Transverse colon (tissue), 4 donors: Measurements from ENCODE around the gene PRR4.

Source experiments
- CTCF ChIP-seq, 5 experiments: fragments of 200-600 bp in 3 of 5; fragments of 450-650 bp in 2 of 5; sonication (generic) in 3 of 5; IDR thresholded peaks; 1 replicate in 2 of 5; 2 replicates in 3 of 5; pipeline ENCODE4 v1.5.1; 2016 to 2017; ENCODE audit warnings: antibody characterized with exemption in 5 of 5, inconsistent platforms in 3 of 5, mild to moderate bottlenecking in 2 of 5, moderate library complexity in 1 of 5
- EP300 ChIP-seq: sonication (generic); formaldehyde crosslinking; IDR thresholded peaks from one replicate; pipeline ENCODE4 v1.6.1; 2017; ENCODE audit warnings: antibody characterized with exemption, low read depth
- POLR2A ChIP-seq: fragments of 450-650 bp; IDR thresholded peaks from one replicate; pipeline ENCODE4 v1.6.1; 2016; ENCODE audit warnings: antibody characterized with exemption, mild to moderate bottlenecking, moderate library complexity
- POLR2AphosphoS5 ChIP-seq, 3 donors: sonication (generic); formaldehyde crosslinking; IDR thresholded peaks; one replicate each; pipeline ENCODE4 v1.6.1; 2016; ENCODE audit warnings: antibody characterized with exemption in 3 of 3

- TF ChIP-seq POLR2AphosphoS5 (IDR thresholded peaks at IDR 0.05) = no peak
- no peak for TF ChIP-seq CTCF (IDR thresholded peaks at IDR 0.05)
- no peak for TF ChIP-seq POLR2A
- TF ChIP-seq EP300 = no peak
These were observed 46.7 kb downstream of the PRR4 start, which contains the start of gene TAS2R7 for GRCh38 chr12:10802587-10802986.
